GM21737 (cell line): ENCODE measurements around the gene CTRB1.

Experiments
- ATAC-seq: cut with Tn5 transposase; IDR thresholded peaks from one replicate; pipeline ENCODE4 v1.9.1; 2021; ENCODE audit warnings: mild to moderate bottlenecking, moderate library complexity; ENCODE audit not compliant: unreplicated experiment

The CTRB1 gene

DNA sequence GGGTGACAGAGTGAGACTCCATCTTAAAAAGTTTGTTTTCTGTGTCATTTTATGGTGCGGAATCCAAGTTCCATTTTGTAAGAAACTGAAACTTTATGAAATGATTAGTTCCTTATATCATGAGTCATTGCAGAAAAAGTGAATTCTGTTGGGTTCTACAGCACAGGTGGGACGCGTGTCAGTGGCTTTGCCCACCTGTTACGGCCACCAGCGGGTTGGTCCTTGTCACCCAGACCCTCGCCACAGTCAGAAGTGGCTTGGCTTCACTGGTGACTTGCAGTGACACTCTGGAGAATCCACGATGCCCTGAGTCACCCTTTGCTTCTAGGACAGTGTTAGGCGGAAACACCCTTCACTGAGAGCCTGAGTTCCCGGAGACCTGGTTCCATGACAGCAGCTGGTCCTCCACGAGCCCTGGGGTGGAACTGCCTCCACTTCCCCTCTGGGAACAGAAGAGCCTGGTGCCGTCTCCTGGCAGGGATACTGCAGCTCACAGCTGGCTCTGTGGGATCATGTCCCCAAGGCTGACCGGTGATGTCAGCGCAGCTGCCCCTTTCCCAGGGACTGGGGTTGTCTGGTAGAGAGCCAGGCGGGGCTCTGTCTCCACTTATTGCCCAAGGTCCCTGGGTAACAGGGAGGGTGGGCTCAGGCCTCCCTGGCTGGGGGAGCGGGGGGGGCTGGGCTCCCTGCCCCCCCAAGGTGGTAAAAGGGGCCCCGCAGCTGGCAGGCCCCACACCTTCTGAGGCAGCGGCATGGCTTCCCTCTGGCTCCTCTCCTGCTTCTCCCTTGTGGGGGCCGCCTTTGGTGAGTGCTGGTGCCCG lies at the start of gene CTRB1:
CTRB1 (plus strand) TSS at position 733 of the 821 bp plus-strand sequence; CDS start at position 753, 20 bp downstream.
- peak; percentile 49 for ATAC-seq

GRCh38 chr16:75169899-75170405 lies 48.8 kb upstream of the CTRB1 start:
- ATAC-seq = no peak

GRCh38 chr16:75172578-75172977 lies 46.2 kb upstream of the CTRB1 start:
- no peak for ATAC-seq

DNA sequence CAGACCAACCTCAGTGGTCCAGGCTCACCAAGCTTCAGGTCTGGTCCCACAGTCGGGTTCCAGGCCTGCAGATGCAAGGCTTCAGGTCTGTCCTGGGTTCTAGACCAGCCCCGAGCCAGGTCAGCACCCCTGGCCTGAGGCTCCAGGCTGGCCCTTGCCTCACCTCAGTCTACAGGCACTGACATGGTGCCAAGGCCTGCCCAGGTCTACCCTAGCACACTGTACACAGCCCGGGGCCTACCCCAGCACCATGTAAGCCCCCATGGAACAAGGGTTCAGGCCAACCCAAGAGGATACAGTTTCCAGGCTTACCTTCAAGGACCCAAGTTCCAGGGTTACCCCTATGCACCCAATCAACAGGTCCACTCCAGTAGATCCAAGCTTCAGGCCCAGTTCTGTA lies 43.7 kb upstream of the CTRB1 start:
- no peak for ATAC-seq

- ATAC-seq = no peak
Measured at GRCh38 chr16:75176926-75177325, 41.9 kb upstream of the CTRB1 start.

DNA sequence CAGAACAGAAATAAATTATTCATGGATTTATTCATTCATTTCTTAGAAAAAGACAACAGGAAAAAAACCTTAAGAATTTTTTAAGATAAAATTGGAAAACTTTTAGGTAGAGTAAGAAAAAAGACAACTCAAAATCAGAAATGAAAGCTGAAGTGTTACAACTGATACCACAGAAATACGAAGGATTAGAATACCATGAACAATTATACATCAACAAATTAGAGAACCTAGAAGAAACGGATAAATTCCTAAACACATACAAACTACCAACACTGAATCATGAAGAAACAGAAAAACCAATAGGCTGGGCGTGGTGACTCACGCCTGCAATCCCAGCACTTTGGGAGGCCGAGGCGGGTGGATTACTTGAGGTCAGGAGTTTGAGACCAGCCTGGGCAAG lies 39.6 kb upstream of the CTRB1 start:
- no peak for ATAC-seq

- ATAC-seq = no peak
Measured at GRCh38 chr16:75181630-75182029, 37.2 kb upstream of the CTRB1 start.

DNA sequence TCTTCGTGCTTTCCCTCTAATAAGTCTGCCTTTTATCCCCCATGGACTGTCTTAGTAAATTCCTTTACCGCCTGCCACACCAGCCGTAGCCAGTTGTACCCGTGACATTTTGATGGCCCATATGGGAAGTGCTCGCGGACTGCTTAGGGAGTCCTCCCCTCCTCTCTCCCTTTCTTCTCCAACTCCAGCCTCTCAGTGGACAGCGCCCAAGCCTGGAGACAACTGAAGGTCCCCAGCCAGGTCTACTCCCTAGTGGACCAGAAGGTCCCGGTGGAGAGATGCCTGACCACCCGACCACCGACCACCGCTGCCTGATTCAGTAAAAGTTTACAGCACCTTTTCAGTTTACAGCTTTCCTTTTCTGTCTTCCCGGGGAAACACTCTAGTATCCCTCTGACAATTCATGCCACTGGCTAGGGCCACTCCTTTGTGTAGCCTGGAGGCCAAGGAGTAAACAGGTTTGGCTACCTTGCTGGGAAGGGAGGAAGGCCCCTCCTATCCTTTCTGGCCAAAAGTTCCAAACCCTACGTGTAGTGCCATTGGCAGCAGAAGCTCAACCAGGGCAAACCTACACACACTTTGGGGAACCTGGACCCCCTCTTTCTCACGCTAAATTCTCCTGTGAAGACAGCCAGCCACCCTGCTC lies 29.8 kb upstream of the CTRB1 start:
- ATAC-seq = no peak

- no peak for ATAC-seq
Measured at GRCh38 chr16:75189638-75190245, 29.0 kb upstream of the CTRB1 start.

GRCh38 chr16:75192606-75193264 lies 26.1 kb upstream of the CTRB1 start:
- no peak for ATAC-seq

DNA sequence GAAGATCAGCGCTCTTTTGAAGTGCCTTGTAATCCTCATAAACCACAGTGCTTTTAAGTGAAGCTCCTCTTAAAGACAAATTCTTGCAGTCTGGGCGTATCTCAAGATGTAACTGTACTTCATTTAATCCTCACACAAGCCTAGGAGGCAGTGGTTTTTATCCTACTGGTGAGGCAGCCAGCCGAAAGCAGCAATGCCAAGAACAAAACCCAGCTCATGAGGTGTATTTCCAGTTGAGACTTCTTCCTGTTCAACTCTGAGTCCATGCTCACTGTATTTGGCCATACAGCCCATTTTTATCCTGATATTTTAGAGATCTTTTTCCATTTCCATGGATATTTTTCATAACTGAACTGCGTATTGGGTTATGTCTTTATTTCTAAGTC lies 25.5 kb upstream of the CTRB1 start:
- no peak for ATAC-seq

GRCh38 chr16:75193730-75194444 lies 24.9 kb upstream of the CTRB1 start:
- ATAC-seq = no peak

DNA sequence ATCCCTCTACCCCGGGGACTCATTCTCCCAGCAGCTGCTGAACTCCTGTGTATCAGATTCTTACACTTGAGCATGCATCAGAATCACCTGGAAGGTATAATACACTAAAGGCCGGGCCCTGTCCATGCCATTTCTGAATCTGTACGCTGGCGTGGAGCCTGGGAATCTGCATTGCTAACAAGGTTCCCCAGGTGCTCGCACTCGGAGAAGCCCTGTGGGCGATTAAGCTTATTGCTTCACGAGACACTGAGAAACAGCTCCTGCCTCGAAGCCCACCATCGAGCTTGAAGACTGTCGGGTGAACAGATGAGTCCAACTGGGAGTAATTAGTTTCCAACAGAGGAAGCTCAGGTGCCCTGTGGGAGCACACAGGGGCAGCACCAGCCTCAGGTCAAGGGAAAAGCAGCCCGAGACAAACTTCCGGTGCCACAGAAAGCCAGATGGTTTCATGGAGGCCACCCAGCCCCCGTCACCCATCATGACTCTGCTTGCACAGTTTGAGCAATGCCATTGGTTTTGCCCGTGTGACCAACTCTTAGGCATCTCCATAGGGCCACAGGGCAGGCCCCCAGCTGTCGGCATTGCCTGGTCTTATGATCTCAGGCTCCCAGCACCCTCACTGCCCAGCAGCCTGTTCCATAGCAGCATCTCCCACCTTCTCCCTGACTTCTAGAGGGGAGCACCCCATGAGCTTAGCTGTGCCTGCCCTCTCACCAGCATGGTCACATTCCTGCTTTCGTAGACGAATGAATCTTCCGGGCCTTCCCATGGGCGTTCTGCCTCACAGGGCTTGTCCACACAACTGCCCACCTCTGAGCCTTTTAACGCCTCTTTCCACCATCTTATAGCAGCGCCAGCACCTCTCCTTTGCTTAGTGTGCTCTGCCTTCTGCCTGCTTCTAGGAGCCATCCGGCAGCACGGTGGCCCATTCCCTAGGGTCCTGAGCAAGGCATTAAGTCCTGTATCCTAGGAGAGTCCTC lies 22.7 kb upstream of the CTRB1 start:
- ATAC-seq = no peak

- no peak for ATAC-seq
Measured at GRCh38 chr16:75196836-75197235, 22.0 kb upstream of the CTRB1 start.

GRCh38 chr16:75197522-75198134 lies 21.2 kb upstream of the CTRB1 start:
- no peak for ATAC-seq

DNA sequence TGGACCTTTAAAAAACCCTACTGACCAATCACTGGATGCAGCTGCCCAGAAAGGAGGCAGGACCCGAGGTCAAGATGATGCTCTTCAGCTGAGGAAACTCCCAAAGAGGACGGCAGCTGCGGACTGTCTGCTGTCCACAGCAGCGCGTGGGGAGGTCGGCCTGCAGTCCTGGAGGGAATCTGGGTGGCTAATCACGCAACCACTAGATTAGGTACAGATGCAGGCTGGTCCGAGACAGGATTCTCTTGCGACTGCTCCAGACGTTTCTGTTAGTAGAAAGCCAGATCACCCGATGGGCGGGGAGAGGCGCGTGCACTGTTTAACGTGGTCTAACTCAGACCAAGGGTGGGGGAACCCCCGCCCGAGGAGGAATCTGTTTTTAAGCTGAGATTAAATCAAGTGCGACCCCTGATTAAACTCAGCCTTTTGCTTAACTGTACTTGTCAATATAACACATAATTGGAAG lies 20.6 kb upstream of the CTRB1 start:
- ATAC-seq = no peak

- no peak for ATAC-seq
Measured at GRCh38 chr16:75202069-75202590, 16.7 kb upstream of the CTRB1 start.

DNA sequence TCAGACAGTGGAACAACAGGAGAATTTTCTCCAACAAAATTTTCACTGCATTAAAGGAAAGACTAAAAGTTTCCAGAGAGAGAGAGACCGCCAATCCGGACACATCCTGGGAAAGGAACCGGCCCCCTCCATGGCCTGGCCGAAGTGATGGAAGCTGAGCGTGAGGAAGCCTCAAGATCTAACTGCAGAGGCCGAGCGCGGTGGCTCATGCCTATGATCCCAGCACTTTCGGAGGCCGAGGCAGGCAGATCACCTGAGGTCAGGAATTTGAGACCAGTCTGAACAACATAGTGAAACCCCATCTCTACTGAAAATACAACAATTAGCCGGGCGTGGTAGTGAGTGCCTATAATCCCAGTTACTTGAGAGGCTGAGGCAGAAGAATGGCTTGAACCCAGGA lies 15.7 kb upstream of the CTRB1 start:
- ATAC-seq = no peak
